ENCODE data around the gene SETD1B.

Gene SETD1B

DNA sequence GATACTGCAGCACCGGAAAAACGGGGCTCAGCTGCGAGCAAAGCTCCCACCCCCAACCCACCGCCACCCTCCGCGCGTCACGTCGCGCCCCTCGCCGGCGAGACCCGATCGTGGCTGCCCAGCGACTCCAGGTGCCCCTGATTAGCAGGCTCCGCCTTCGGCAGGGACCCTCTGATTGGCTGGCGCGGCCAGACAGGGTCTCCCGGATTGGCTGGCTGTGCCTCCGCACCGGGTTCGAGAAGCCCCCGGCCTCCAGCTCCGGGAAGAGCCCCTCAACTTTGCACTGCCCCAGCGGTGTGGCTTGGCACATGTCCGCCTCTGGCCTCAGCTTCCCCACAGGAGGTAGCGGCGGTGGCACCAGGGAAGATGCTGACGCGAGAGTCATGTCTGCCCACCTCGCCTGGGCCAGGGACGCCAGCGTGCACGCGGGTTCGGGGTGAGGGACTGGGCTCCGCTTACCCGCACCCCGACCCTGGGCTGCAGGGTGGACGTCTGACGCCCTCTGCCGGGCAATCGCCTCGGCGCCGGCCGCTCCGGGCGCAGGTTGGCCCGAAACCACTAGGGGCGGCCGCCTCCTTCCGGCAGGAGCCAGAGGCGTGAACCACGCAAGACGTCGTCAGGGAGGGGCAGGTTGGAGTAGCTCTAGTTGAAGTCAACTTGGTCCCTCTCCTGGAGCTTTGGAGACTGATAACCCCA is 9.8 kb upstream of the SETD1B start:
- DNase-seq (ENCODE audit: low spot score), result peak; percentile 92
- TF ChIP-seq, protein P1, sequence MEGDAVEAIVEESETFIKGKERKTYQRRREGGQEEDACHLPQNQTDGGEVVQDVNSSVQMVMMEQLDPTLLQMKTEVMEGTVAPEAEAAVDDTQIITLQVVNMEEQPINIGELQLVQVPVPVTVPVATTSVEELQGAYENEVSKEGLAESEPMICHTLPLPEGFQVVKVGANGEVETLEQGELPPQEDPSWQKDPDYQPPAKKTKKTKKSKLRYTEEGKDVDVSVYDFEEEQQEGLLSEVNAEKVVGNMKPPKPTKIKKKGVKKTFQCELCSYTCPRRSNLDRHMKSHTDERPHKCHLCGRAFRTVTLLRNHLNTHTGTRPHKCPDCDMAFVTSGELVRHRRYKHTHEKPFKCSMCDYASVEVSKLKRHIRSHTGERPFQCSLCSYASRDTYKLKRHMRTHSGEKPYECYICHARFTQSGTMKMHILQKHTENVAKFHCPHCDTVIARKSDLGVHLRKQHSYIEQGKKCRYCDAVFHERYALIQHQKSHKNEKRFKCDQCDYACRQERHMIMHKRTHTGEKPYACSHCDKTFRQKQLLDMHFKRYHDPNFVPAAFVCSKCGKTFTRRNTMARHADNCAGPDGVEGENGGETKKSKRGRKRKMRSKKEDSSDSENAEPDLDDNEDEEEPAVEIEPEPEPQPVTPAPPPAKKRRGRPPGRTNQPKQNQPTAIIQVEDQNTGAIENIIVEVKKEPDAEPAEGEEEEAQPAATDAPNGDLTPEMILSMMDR (IDR thresholded peaks at IDR 0.05; ENCODE audit: extremely low read depth, missing control alignments), result peak; percentile 100

DNA sequence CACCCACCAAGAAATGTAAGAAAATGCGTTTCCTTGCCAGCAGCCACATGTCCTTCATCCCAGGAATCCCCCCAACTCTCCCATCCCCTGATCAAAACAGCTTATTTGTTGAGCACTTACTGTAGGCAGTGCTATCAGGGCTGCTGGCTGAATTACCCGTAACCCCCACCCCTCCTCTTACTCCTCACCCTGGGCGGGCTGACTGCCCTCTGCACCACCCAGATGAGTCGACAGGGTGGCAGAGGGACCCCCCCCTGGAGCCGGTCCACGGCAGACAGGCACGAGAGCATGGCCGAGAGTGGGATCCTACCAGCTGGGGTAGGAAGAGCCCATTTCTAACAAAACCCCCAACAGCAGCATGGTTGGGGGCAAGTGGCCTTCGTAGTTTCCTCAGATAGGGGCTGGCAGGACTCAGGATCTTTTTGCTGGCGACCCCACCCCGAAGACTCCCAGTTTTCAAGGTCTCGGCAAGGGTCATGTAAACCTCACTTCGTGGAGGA is 9.2 kb upstream of the SETD1B start:
- TF ChIP-seq, protein P1 (IDR thresholded peaks at IDR 0.05; ENCODE audit: extremely low read depth, missing control alignments), result no peak
- no peak for DNase-seq (ENCODE audit: low spot score)

DNA sequence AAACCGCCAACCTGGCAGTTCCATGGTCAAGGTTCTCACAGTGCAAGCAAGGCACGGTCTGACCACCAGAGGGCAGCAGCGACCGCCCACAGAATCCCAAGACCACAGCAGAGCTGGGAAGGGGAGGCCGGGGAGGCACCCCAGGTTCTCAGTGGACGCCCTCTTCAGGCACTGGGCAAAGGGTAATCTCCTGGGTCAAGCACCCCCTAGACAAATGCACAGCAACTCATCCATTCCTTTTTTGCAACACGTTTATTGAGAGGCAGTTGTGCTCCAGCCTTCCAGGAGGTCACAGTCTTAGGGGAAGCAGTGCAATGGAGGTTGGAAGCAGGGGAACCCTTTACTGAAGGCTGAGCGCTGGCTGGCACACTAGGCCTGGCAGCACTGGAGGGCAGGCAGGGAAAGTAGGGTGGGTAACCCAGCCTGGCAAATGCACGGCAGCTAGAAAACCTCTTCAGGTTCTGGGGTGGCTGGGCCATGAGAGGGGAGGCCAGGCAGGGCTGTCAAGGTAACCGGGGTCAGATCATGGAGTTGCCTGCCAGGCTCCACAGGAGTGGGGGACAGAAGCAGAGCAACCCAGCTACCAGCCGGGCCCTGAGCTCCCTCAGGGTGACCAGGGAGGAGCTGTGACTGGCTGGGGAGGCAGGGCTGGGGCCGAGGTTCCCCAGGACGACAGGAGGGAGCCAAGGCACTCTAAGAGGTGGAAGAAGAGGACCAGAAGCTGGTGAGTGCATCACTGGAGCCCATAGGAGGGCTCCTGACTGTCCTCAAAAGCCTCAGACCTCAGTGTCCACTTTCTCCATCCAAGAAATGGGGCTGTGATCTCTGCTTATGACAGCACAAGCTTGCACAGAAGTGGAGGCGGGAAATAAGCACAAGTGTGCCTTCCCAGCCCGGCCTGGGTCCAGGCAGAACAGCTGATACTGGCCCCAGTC is 8.5 kb upstream of the SETD1B start:
- peak; percentile 87 for DNase-seq (ENCODE audit: low spot score)
- TF ChIP-seq, protein P1 (IDR thresholded peaks at IDR 0.05; ENCODE audit: extremely low read depth, missing control alignments), result peak; percentile 97

DNA sequence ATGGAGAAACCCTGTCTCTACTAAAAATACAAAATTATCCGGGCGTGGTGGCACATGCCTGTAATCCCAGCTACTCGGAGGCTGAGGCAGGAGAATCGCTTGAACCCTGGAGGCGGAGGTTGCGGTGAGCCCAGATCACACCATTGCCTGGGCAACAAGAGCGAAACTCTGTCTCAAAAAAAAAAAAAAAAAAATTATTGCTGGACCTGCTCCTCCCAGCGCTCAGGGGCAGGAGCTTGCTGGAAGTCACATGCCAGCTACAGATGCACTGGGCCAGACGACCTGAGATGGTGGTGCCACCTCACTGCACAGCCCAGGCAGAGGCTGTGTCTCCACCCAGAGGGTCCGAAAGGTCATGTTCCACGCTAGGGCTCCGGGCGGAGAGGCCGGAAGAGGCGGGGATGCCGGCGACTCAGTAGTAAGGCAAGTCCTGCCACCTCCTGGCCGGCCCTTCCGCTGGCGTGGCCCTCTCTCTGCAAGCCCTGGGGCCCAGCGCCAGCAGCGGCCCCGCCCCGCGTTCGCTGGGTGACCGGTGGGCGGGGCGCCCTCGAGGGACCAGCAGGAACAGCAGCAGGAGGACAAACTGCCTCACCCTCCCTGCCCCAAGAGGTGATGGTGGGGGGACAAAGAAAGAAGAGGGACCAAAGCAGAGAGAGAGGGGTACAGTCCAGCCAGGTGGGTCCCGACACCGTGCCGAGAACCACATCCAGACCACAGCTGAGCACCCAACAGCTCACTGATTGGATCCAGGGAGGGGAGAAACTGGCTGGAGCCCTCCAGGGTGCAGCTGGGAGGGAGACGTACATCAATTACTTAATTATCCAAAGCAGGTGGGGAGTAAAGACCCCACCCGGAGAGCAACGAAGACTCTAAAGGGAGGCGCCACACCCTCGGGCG is 6.7 kb upstream of the SETD1B start:
- DNase-seq (ENCODE audit: low spot score), result no peak
- TF ChIP-seq, protein P1 (IDR thresholded peaks at IDR 0.05; ENCODE audit: extremely low read depth, missing control alignments), result no peak

DNA sequence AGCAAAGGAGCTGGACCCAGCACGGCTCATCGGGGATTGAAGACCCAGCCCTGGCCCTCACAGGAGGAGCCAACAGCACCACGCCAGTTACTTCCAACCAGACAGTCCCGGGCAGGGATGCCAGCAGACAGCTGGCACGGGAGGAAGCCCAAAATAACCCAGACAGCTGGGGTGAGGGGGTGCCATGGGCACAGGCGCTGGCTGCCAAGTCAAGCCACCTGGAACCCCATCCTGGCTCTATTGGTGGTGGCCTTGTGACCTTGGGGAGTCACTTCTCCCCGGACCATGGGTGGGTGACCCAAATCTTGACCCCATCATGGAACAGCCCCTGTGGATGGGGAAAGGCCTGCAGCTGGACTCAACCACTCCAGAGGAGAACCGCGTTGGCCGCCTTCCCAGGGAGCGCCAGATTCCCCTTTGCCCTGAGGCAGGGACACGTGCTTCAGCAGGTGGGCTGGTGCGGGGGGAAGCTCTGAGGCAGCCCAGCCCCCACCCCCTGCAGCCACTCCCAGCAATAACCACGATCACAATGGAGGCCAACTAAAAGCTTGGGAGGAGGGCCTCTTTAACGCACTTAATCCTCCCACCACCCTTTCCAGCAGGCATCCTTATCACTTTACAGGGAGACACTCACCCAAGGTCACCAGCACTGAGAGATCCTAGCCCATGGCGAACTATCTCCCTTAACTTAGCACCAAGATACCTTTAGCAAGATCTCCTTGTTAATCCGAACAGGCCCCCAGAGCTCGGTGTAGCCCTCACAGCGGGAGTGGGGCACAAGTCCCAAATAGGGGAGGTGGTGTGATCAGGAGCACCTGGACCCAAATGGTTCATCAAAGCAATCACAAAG is 5.6 kb upstream of the SETD1B start:
- no peak for DNase-seq (ENCODE audit: low spot score)

DNA sequence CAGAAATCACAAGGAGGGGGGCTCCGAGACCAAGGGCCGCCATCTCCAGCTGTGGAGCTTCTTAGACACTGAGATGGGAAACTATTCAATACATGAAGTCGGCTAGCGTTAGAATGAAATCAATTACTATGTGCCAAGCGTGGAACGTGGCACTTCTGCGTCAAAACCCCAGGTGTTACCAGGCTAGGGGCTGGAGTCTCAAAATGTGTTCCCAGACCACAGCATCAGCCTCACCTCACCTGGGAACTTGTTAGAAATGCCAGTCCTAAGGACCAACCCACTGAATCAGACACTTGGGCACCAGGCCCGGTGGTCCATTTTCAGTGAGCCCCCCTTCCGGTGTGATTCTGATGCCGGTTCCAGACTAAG is 5.0 kb upstream of the SETD1B start:
- TF ChIP-seq, protein P1 (IDR thresholded peaks at IDR 0.05; ENCODE audit: extremely low read depth, missing control alignments), result no peak
- DNase-seq (ENCODE audit: low spot score), result no peak

More for the DNA sequence above, 5.6 kb upstream of the SETD1B start:
- TF ChIP-seq, protein P1 (IDR thresholded peaks at IDR 0.05; ENCODE audit: extremely low read depth, missing control alignments), result no peak
